SK-N-SH (cell line): ENCODE results near the gene BEGAIN. TPM values are rescaled to one million over a fixed set of nuclear protein-coding genes. Genes with fewer than 3 reads are reported as not detected.

ENCODE experiments used
- CTCF ChIA-PET: fragments of 300-600, 350-600 bp; formaldehyde crosslinking; extraction: SDS; loops from one replicate; lab custom pipeline; 2021; lab: Yijun Ruan, JAX
- POLR2A ChIA-PET: fragments of 350-600 bp; sonication (Branson Sonifier 250); formaldehyde crosslinking; extraction: SDS; loops from one replicate; lab custom pipeline; 2020; ENCODE audit warnings: antibody characterized with exemption, inconsistent platforms; lab: Yijun Ruan, JAX
- DNase-seq: peaks from one replicate; pipeline ENCODE4 v3.0.0; 2012
- H2AFZ ChIP-seq: fragments of 200-600 bp; sonication (generic); 2 replicates; pipeline ENCODE4 v1.8.1; 2016; ENCODE audit warnings: antibody characterized with exemption, mild to moderate bottlenecking, low read depth
- H3F3A ChIP-seq: fragments of 200-600 bp; sonication (generic); replicated peaks from 2 replicates; pipeline ENCODE3; 2016; ENCODE audit warnings: antibody characterized with exemption, mild to moderate bottlenecking; ENCODE audit not compliant: insufficient read depth
- H3K27ac ChIP-seq, 2 experiments: fragments of 200-500 bp in 1 of 2; fragments of 200-600 bp in 1 of 2; sonication (Bioruptor generic) in 1 of 2; sonication (generic), shearing (Covaris generic) in 1 of 2; 2 replicates each; pipeline versions ENCODE4 v1.5.1 to v1.6.1; 2014 to 2016; ENCODE audit warnings: low read depth in 2 of 2, inconsistent platforms in 1 of 2, low read length in 1 of 2, mild to moderate bottlenecking in 1 of 2, mixed read lengths in 1 of 2
- H3K27me3 ChIP-seq: fragments of 200-600 bp; sonication (generic), shearing (Covaris generic); 2 replicates; pipeline ENCODE4 v1.6.1; 2016; ENCODE audit warnings: mixed run types; ENCODE audit not compliant: insufficient read depth
- H3K36me3 ChIP-seq, 2 experiments: fragments of 200-500 bp in 1 of 2; fragments of 200-600 bp in 1 of 2; sonication (Bioruptor generic) in 1 of 2; sonication (generic) in 1 of 2; replicated peaks in 1 of 2; 2 replicates each; pipeline versions ENCODE3 to v1.5.1; 2014 to 2016; ENCODE audit warnings: low read length in 1 of 2, mild to moderate bottlenecking in 1 of 2; ENCODE audit not compliant: insufficient read depth in 2 of 2, control insufficient read depth in 1 of 2
- H3K4me1 ChIP-seq, 2 experiments: fragments of 200-500 bp in 1 of 2; fragments of 200-600 bp in 1 of 2; sonication (Bioruptor generic) in 1 of 2; sonication (generic), shearing (Covaris generic) in 1 of 2; 2 replicates each; pipeline versions ENCODE4 v1.5.1 to v1.6.1; 2014 to 2016; ENCODE audit warnings: low read depth in 1 of 2, low read length in 1 of 2, mixed run types in 1 of 2; ENCODE audit not compliant: insufficient read depth in 2 of 2, control insufficient read depth in 1 of 2
- H3K4me2 ChIP-seq: fragments of 200-600 bp; sonication (generic), shearing (Covaris generic); 2 replicates; pipeline ENCODE4 v1.6.1; 2017; ENCODE audit warnings: mixed run types
- H3K4me3 ChIP-seq, 2 experiments: fragments of 200-500 bp in 1 of 2; fragments of 200-600 bp in 1 of 2; sonication (Bioruptor generic) in 1 of 2; sonication (generic), shearing (Covaris generic) in 1 of 2; 2 replicates each; pipeline versions ENCODE4 v1.5.1 to v1.8.1; 2014 to 2016; ENCODE audit warnings: low read depth in 2 of 2, inconsistent platforms in 1 of 2, low read length in 1 of 2, mild to moderate bottlenecking in 1 of 2, mixed read lengths in 1 of 2, moderate library complexity in 1 of 2
- H3K79me2 ChIP-seq: fragments of 200-600 bp; sonication (generic); 2 replicates; pipeline ENCODE4 v1.8.1; 2017; ENCODE audit warnings: mild to moderate bottlenecking; ENCODE audit not compliant: insufficient read depth
- H3K9ac ChIP-seq: fragments of 200-600 bp; sonication (generic); 2 replicates; pipeline ENCODE4 v1.6.1; 2017; ENCODE audit warnings: mixed run types
- H3K9me2 ChIP-seq: fragments of 200-600 bp; sonication (generic); 2 replicates; pipeline ENCODE4 v1.6.1; 2017; ENCODE audit warnings: mixed run types
- H3K9me3 ChIP-seq: fragments of 200-600 bp; sonication (generic); 2 replicates; pipeline ENCODE4 v1.6.1; 2017; ENCODE audit warnings: mixed run types, mild to moderate bottlenecking, moderate library complexity
- H4K20me1 ChIP-seq: fragments of 200-600 bp; sonication (generic); 2 replicates; pipeline ENCODE4 v1.6.1; 2017; ENCODE audit warnings: mild to moderate bottlenecking, mixed run types; ENCODE audit not compliant: insufficient read depth
- FOXM1 ChIP-seq: IDR thresholded peaks from 2 replicates; pipeline ENCODE4 v1.4.0; 2012; ENCODE audit warnings: low read depth, mild to moderate bottlenecking
- RCOR1 ChIP-seq: fragments of 150-350 bp; IDR thresholded peaks from 2 replicates; pipeline ENCODE4 v1.6.1; 2017; ENCODE audit warnings: antibody characterized with exemption, low read length
- SMC3 ChIP-seq: IDR thresholded peaks from 2 replicates; pipeline ENCODE4 v1.6.1; 2012; ENCODE audit warnings: low read depth, low read length, improper control_type of control experiment
- TCF12 ChIP-seq: IDR thresholded peaks from 2 replicates; pipeline ENCODE4 v1.4.0; 2012
- TEAD4 ChIP-seq: IDR thresholded peaks from 2 replicates; pipeline ENCODE4 v1.4.0; 2012; ENCODE audit warnings: mild to moderate bottlenecking, borderline replicate concordance; ENCODE audit not compliant: insufficient read depth
- WGBS: methylation state at CpG from one replicate; pipeline ENCODE4 v1.1.6; 2017; ENCODE audit warnings: low lambda C conversion rate; 5-methylcytosine and 5-hydroxymethylcytosine counted together
- polyA plus RNA-seq, 3 experiments: library from polyadenylated mRNA; depleted of rRNA; stranded (reverse); fragments of >200 nt; gene quantifications; 2 replicates each; pipeline ENCODE4 v1.2.3, GENCODE V29; 2012
- TF ChIP-seq, protein P1 (sequence below): IDR thresholded peaks from 2 replicates; pipeline ENCODE4 v1.4.0; 2012; ENCODE audit warnings: low read depth, borderline replicate concordance
- TF ChIP-seq, protein P2 (sequence below): IDR thresholded peaks from 2 replicates; pipeline ENCODE4 v1.4.0; 2012; ENCODE audit warnings: low read depth
- TF ChIP-seq, protein P3 (sequence below): fragments of 150-350 bp; IDR thresholded peaks from 2 replicates; pipeline ENCODE4 v1.6.1; 2016; ENCODE audit warnings: mild to moderate bottlenecking, low read depth, low read length

BEGAIN gene
- polyA plus RNA-seq, 1 of the 3 experiments (the other 2 are of a cell fraction), result 4.2 TPM

DNA sequence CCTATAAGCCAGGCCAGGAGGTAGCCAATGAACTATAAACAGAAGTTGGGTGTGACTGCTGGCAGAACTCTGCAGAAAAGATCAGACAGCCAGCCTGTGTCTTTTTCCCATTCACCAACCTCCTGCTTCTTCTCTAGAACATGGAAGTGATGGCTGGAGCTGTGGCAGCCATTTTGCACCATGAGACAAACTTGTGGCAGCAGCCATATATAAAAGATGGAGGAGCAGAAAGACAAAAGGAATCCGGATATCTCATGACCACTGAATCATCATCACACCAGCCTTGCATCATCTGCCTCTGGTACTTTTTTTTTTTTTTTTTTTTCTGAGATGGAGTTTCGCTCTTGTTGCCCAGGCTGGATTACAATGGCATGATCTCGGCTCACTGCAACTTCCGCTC lies 8.7 kb downstream of the BEGAIN start:
- Histone ChIP-seq H4K20me1 (no peaks in the 10 kb centered on the region), H3K9me2 (no peaks in the 10 kb centered on the region), H3K4me1 (peaks cover 0 to 54% of the 10 kb centered on the region in 2 experiments; a peak in 1 of 4 replicates), H3K4me3 (no peak overlapping the region), H3K27me3 (no peaks in the 10 kb centered on the region), H3F3A (no peaks in the 10 kb centered on the region), H3K9me3 (no peaks in the 10 kb centered on the region), H3K36me3 (no peaks in the 10 kb centered on the region), H3K79me2 (no peaks in the 10 kb centered on the region), H3K27ac (peak overlapping the region in 1 of 2 experiments; percentile 63; a peak in 1 of 4 replicates), H3K9ac (no peak overlapping the region), H2AFZ (no peak overlapping the region), H3K4me2 (no peak overlapping the region)
- ChIA-PET CTCF (interaction anchor here (1.4 to 1.6 kb wide), 2 partner anchors 11 to 85 kb away, joined by 3 to 4 read pairs; no protein-coding TSS in a partner anchor), POLR2A (interaction anchor here (1.3 kb wide), 1 partner anchor 10 kb away, joined by 5 read pairs; no protein-coding TSS in a partner anchor)
- TF ChIP-seq, protein P1, sequence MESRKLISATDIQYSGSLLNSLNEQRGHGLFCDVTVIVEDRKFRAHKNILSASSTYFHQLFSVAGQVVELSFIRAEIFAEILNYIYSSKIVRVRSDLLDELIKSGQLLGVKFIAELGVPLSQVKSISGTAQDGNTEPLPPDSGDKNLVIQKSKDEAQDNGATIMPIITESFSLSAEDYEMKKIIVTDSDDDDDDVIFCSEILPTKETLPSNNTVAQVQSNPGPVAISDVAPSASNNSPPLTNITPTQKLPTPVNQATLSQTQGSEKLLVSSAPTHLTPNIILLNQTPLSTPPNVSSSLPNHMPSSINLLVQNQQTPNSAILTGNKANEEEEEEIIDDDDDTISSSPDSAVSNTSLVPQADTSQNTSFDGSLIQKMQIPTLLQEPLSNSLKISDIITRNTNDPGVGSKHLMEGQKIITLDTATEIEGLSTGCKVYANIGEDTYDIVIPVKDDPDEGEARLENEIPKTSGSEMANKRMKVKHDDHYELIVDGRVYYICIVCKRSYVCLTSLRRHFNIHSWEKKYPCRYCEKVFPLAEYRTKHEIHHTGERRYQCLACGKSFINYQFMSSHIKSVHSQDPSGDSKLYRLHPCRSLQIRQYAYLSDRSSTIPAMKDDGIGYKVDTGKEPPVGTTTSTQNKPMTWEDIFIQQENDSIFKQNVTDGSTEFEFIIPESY, result no peak
- TF ChIP-seq FOXM1 (no peak), TEAD4 (no peak), RCOR1 (peak; percentile 41; the same call in 1 of the 2 replicates)
- no peak for DNase-seq
- 80% methylated on average over 4 of the region's 4 CpGs for WGBS

DNA sequence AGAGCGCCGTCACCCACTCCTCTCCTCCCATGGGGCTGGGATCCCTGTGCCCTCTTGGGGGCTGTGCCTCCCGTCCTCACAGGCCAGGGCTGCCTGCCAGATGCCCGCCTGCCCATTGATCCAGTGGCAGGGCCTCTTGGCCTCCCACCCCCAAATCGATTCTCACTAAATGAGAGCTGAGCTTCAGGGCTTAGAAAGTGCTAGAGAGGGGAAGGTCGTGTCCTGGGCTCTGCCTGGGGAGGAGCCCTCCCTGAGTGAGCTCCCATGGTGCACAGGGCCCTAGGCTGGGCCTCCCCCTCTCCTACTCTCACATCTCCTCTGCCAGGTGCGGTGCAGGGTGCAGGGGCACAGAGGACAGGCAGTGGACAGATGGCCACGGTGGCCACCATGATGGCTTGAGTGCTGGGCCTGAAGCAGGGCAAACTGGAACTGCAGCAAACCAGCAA lies 9.2 kb downstream of the BEGAIN start:
- no peaks in the 10 kb centered on the region for H3F3A ChIP-seq
- H3K79me2 ChIP-seq, result no peaks in the 10 kb centered on the region
- peak overlapping the region in 1 of 2 experiments; percentile 63; a peak in 2 of 4 replicates for H3K27ac ChIP-seq
- no peaks in the 10 kb centered on the region for H3K9me2 ChIP-seq
- no peaks in the 10 kb centered on the region for H4K20me1 ChIP-seq
- DNase-seq, result peak; percentile 50
- ChIA-PET POLR2A (interaction anchor here (0.8 to 1.5 kb wide), 5 partner anchors 11 to 205 kb away, joined by 3 to 5 read pairs (median 3); no protein-coding TSS in a partner anchor), CTCF (interaction anchor here (0.7 to 1.6 kb wide), 9 partner anchors 9 to 195 kb away, joined by 3 to 6 read pairs (median 3); no protein-coding TSS in a partner anchor)
- H3K9me3 ChIP-seq, result no peaks in the 10 kb centered on the region
- no peaks in the 10 kb centered on the region for H3K36me3 ChIP-seq
- no peaks in the 10 kb centered on the region for H3K27me3 ChIP-seq
- no peak overlapping the region for H3K4me2 ChIP-seq
- no peak overlapping the region for H2AFZ ChIP-seq
- no peak overlapping the region for H3K4me3 ChIP-seq
- 70% methylated on average over 2 of the region's 8 CpGs for WGBS
- peaks cover 0 to 59% of the 10 kb centered on the region in 2 experiments; a peak in 1 of 4 replicates for H3K4me1 ChIP-seq
- no peak overlapping the region for H3K9ac ChIP-seq
- TF ChIP-seq FOXM1, result no peak
- TF ChIP-seq, protein P2, sequence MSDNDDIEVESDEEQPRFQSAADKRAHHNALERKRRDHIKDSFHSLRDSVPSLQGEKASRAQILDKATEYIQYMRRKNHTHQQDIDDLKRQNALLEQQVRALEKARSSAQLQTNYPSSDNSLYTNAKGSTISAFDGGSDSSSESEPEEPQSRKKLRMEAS, result no peak
- no peak for TF ChIP-seq TCF12
- TF ChIP-seq, protein P3, sequence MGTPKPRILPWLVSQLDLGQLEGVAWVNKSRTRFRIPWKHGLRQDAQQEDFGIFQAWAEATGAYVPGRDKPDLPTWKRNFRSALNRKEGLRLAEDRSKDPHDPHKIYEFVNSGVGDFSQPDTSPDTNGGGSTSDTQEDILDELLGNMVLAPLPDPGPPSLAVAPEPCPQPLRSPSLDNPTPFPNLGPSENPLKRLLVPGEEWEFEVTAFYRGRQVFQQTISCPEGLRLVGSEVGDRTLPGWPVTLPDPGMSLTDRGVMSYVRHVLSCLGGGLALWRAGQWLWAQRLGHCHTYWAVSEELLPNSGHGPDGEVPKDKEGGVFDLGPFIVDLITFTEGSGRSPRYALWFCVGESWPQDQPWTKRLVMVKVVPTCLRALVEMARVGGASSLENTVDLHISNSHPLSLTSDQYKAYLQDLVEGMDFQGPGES, result no peak
- TF ChIP-seq SMC3, result no peak
